Endothelial cell (in vitro differentiated cells): Measurements from ENCODE around the gene RNF212B. TPM values are rescaled to one million over a fixed set of nuclear protein-coding genes. Genes with fewer than 3 reads are reported as not detected.

Experiments
- DNase-seq: peaks from one replicate; pipeline ENCODE4 v3.0.0; 2021; ENCODE audit warnings: low spot score
- H3K27ac Mint-ChIP-seq: one replicate; pipeline ENCODE4 v1.8.0; 2021; ENCODE audit warnings: mixed read lengths, inconsistent platforms; ENCODE audit not compliant: unreplicated experiment
- H3K27me3 Mint-ChIP-seq: one replicate; pipeline ENCODE4 v1.8.0; 2021; ENCODE audit warnings: mild to moderate bottlenecking, moderate library complexity, mixed read lengths, inconsistent platforms; ENCODE audit not compliant: unreplicated experiment
- H3K36me3 Mint-ChIP-seq: one replicate; pipeline ENCODE4 v1.8.0; 2021; ENCODE audit warnings: mild to moderate bottlenecking, low read depth, mixed read lengths, inconsistent platforms; ENCODE audit not compliant: unreplicated experiment
- H3K4me1 Mint-ChIP-seq: one replicate; pipeline ENCODE4 v1.8.0; 2021; ENCODE audit warnings: mild to moderate bottlenecking, mixed read lengths, inconsistent platforms; ENCODE audit not compliant: unreplicated experiment
- H3K4me3 Mint-ChIP-seq: one replicate; pipeline ENCODE4 v1.8.0; 2021; ENCODE audit warnings: mild to moderate bottlenecking, mixed read lengths, inconsistent platforms; ENCODE audit not compliant: unreplicated experiment
- H3K9me3 Mint-ChIP-seq: one replicate; pipeline ENCODE4 v1.8.0; 2021; ENCODE audit warnings: mixed read lengths, inconsistent platforms; ENCODE audit not compliant: unreplicated experiment
- total RNA-seq: library from RNA; stranded (reverse); fragmentation: NEBNext Ultra II Directional; extraction: Animal tissue kit (Norgen Biotek cat#: 25700); gene quantifications from one replicate; pipeline ENCODE4 v1.2.1, GENCODE V29; 2021; ENCODE audit not compliant: unreplicated experiment
- TF ChIP-seq, protein P1 (sequence below): fragments of 200-600 bp; sonication (generic); IDR thresholded peaks from one replicate; pipeline ENCODE4 v1.5.0; 2021; ENCODE audit warnings: antibody characterized with exemption; ENCODE audit not compliant: unreplicated experiment

The RNF212B gene
- total RNA-seq, 1 donor from 2014 or later = not detected

- Mint-ChIP-seq H3K27me3 (peaks cover 14% of the 10 kb centered on the region), H3K27ac (peak overlapping the region; percentile 80), H3K4me3 (peak overlapping the region; percentile 91), H3K36me3 (peaks cover 13% of the 10 kb centered on the region), H3K9me3 (no peaks in the 10 kb centered on the region), H3K4me1 (peaks cover 31% of the 10 kb centered on the region)
- peak; percentile 99 for DNase-seq
- TF ChIP-seq, protein P1, sequence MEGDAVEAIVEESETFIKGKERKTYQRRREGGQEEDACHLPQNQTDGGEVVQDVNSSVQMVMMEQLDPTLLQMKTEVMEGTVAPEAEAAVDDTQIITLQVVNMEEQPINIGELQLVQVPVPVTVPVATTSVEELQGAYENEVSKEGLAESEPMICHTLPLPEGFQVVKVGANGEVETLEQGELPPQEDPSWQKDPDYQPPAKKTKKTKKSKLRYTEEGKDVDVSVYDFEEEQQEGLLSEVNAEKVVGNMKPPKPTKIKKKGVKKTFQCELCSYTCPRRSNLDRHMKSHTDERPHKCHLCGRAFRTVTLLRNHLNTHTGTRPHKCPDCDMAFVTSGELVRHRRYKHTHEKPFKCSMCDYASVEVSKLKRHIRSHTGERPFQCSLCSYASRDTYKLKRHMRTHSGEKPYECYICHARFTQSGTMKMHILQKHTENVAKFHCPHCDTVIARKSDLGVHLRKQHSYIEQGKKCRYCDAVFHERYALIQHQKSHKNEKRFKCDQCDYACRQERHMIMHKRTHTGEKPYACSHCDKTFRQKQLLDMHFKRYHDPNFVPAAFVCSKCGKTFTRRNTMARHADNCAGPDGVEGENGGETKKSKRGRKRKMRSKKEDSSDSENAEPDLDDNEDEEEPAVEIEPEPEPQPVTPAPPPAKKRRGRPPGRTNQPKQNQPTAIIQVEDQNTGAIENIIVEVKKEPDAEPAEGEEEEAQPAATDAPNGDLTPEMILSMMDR = peak; percentile 85
These were observed 63.7 kb downstream of the RNF212B start for GRCh38 chr14:23301288-23301968.

- Mint-ChIP-seq H3K27me3 (peaks cover 14% of the 10 kb centered on the region), H3K4me3 (peak overlapping the region; percentile 85), H3K27ac (no peak overlapping the region), H3K4me1 (peaks cover 26% of the 10 kb centered on the region), H3K36me3 (peaks cover 9% of the 10 kb centered on the region), H3K9me3 (no peaks in the 10 kb centered on the region)
- TF ChIP-seq, protein P1 = no peak
- DNase-seq = no peak
These were observed 64.2 kb downstream of the RNF212B start for GRCh38 chr14:23301969-23302289.

- DNase-seq = peak; percentile 64
- peaks cover 12% of the 10 kb centered on the region for H3K36me3 Mint-ChIP-seq
- no peaks in the 10 kb centered on the region for H3K9me3 Mint-ChIP-seq
- peaks cover 27% of the 10 kb centered on the region for H3K4me1 Mint-ChIP-seq
- peaks cover 14% of the 10 kb centered on the region for H3K27me3 Mint-ChIP-seq
- peak within 1 kb of the TSS; percentile 98 for H3K4me3 Mint-ChIP-seq
- TF ChIP-seq, protein P1 = no peak
- H3K27ac Mint-ChIP-seq = peak within 1 kb of the TSS; percentile 89
These were observed 64.8 kb downstream of the RNF212B start, which contains the start of gene PPP1R3E for GRCh38 chr14:23302290-23303225. PPP1R3E (minus strand) TSS chr14:23302859; CDS start chr14:23302576, 283 bp downstream.

- DNase-seq = peak; percentile 81
- no peaks in the 10 kb centered on the region for H3K9me3 Mint-ChIP-seq
- TF ChIP-seq, protein P1 = no peak
- H3K4me3 Mint-ChIP-seq = peak within 1 kb of the TSS; percentile 98
- peaks cover 13% of the 10 kb centered on the region for H3K27me3 Mint-ChIP-seq
- peaks cover 34% of the 10 kb centered on the region for H3K4me1 Mint-ChIP-seq
- peaks cover 15% of the 10 kb centered on the region for H3K36me3 Mint-ChIP-seq
- peak within 1 kb of the TSS; percentile 95 for H3K27ac Mint-ChIP-seq
These were observed 68.8 kb downstream of the RNF212B start, which contains the start of gene BCL2L2 for GRCh38 chr14:23306412-23307145. BCL2L2 (plus strand) TSS chr14:23306833; CDS start chr14:23307768, 935 bp downstream.
